ENCODE measurements around the gene LAPTM4A. TPM values are rescaled to one million over a fixed set of nuclear protein-coding genes. Genes with fewer than 3 reads are reported as not detected.

Gene LAPTM4A
- total and polyA plus RNA-seq, 10 of the 15 experiments (the other 5 are each of a cell fraction or from before 2014, with no cell fraction given), result 17.8 to 107 (median 45.8) TPM

GRCh38 chr2:19993731-19994130, 57.7 kb downstream of the LAPTM4A start:
- Histone ChIP-seq H3K4me1 (ENCODE audit: control insufficient read depth, insufficient read depth, low read length) (peaks cover 3% of the 10 kb centered on the region; the same call in 1 of the 2 replicates), H3K36me3 (ENCODE audit: control insufficient read depth in 2 of 2, insufficient read depth in 2 of 2, low read length in 1 of 2) (no peaks in the 10 kb centered on the region), H3K27me3 (replicated peaks in 1 of 2; ENCODE audit: control insufficient read depth in 2 of 2, insufficient read depth in 2 of 2, low read length in 1 of 2) (no peaks in the 10 kb centered on the region), H4K20me1 (ENCODE audit: control insufficient read depth, insufficient read depth) (no peaks in the 10 kb centered on the region), H3K79me2 (ENCODE audit: control insufficient read depth, insufficient read depth, low read length) (no peaks in the 10 kb centered on the region), H3K27ac (ENCODE audit: control insufficient read depth, insufficient read depth) (no peak overlapping the region), H3K4me2 (ENCODE audit: control insufficient read depth, insufficient read depth) (no peak overlapping the region), H2AFZ (ENCODE audit: control insufficient read depth, low read depth, low read length) (no peak overlapping the region), H3K9ac (ENCODE audit: control insufficient read depth, insufficient read depth, low read length) (no peak overlapping the region), H3K9me3 (replicated peaks; ENCODE audit: control insufficient read depth, insufficient read depth, low read length) (no peaks in the 10 kb centered on the region), H3K4me3 (no peak overlapping the region)
- ChIA-PET RAD21 (ENCODE audit: unreplicated experiment) (interaction anchor here (1.2 kb wide), 1 partner anchor 232 kb away, joined by 3 read pairs; no protein-coding TSS in a partner anchor), CTCF (interaction anchor here (0.6 to 0.7 kb wide), 2 partner anchors 22 to 116 kb away, joined by 3 read pairs; no protein-coding TSS in a partner anchor), POLR2A (interaction anchor here (1.0 kb wide), 1 partner anchor 21 kb away, joined by 3 read pairs; no protein-coding TSS in a partner anchor), SMC1A (ENCODE audit: uncharacterized antibody, unreplicated experiment) (interaction anchor here (0.6 to 0.9 kb wide), 4 partner anchors 14 to 107 kb away, joined by 3 to 5 read pairs (median 3); no protein-coding TSS in a partner anchor)
- no peak for FAIRE-seq
- in situ Hi-C loops (cut with MboI), result no loop called here
- intact Hi-C loops (cut with micrococcal nuclease; ENCODE audit: unreplicated experiment), result no loop called here
- TF ChIP-seq, protein P1, sequence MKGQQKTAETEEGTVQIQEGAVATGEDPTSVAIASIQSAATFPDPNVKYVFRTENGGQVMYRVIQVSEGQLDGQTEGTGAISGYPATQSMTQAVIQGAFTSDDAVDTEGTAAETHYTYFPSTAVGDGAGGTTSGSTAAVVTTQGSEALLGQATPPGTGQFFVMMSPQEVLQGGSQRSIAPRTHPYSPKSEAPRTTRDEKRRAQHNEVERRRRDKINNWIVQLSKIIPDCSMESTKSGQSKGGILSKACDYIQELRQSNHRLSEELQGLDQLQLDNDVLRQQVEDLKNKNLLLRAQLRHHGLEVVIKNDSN (IDR thresholded peaks at IDR 0.05; ENCODE audit: borderline replicate concordance, extremely low read length, insufficient read depth, low read depth, low read length), result no peak
- TF ChIP-seq BMI1 (IDR thresholded peaks at IDR 0.05; ENCODE audit: borderline replicate concordance) (no peak), SKIL (IDR thresholded peaks at IDR 0.05; ENCODE audit: low read depth, poor library complexity, severe bottlenecking) (no peak), TCF12 (IDR thresholded peaks at IDR 0.05; ENCODE audit: low read depth, low read length) (no peak), RFX5 (IDR thresholded peaks at IDR 0.05; ENCODE audit: low read depth, low read length) (no peak), ZBED1 (IDR thresholded peaks at IDR 0.05; ENCODE audit: borderline replicate concordance) (no peak), KLF5 (IDR thresholded peaks at IDR 0.05; ENCODE audit: partially characterized antibody) (no peak)
- no peak for ATAC-seq
- BruUV-seq (replicated peaks), result no TSS peak
- DNase-seq (ENCODE audit: low read depth, low spot score), result no peak
